Type B pancreatic cell (in vitro differentiated cells): Measurements from ENCODE around the gene CXCL14. TPM values are rescaled to one million over a fixed set of nuclear protein-coding genes. Genes with fewer than 3 reads are reported as not detected.

Experiments
- total RNA-seq: library from RNA; stranded (reverse); gene quantifications from 2 replicates; pipeline ENCODE4 v1.2.1, GENCODE V29; 2021; ENCODE audit warnings: low replicate concordance

CXCL14 gene
- total RNA-seq, 1 donor from 2014 or later: 70.3 TPM

Other genes with a start within 250 kb of the CXCL14 start
- gene MACROH2A1, start 179.8 kb downstream of the CXCL14 start, total RNA-seq: 241 and 254 TPM in 2 replicates
- gene DCANP1, start 131.6 kb downstream of the CXCL14 start, total RNA-seq: not detected in 2 replicates
- gene TIFAB, start 126.6 kb downstream of the CXCL14 start, total RNA-seq: not detected in 2 replicates
- 3.7 TPM in 1 of 2 replicates, not detected in the other for gene NEUROG1, start 43.0 kb downstream of the CXCL14 start, total RNA-seq